Cardiac septum (tissue), 1 donor: ENCODE measurements around the gene TPRX1. TPM values are rescaled to one million over a fixed set of nuclear protein-coding genes. Genes with fewer than 3 reads are reported as not detected.
"Not testable (repeated sequence)": the region's sequence is repeated elsewhere in the genome, so short reads cannot be mapped to it uniquely, and the experiment has no call there.

Experiments used
- DNase-seq: peaks from one replicate; pipeline ENCODE4 v3.0.0-alpha.2; 2020; ENCODE audit warnings: low spot score
- intact Hi-C: fragments of 100-400 bp; cut with DNase I; formaldehyde crosslinking; loops from one replicate; pipeline ENCODE4 v1.14.0; 2022
- long read RNA-seq: library from polyadenylated mRNA; unstranded; transcript quantifications from one replicate; pipeline ENCODE4 v2.0.0, GENCODE V29; 2021
- total RNA-seq: library from RNA; stranded (reverse); fragmentation: NEBNext Ultra II Directional; extraction: Animal tissue kit (Norgen Biotek cat#: 25700); gene quantifications from one replicate; pipeline ENCODE4 v1.2.1, GENCODE V29; 2021
- donor health status: DM: no; HTN: no; CAD: no.

The TPRX1 gene, protein sequence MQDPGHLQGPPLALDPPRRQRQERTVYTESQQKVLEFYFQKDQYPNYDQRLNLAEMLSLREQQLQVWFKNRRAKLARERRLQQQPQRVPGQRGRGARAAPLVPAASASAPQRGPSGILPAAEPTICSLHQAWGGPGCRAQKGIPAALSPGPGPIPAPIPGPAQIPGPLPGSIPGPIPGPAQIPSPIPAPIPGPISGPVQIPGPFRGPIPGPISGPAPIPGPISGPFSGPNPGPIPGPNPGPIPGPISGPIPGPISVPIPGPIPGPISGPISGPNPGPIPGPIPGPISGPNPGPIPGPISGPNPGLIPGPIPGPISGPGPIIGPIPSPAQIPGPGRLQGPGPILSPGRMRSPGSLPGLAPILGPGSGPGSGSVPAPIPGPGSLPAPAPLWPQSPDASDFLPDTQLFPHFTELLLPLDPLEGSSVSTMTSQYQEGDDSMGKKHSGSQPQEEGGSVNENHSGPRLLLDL
- total RNA-seq: not detected
- long read RNA-seq: 0 reads

DNA sequence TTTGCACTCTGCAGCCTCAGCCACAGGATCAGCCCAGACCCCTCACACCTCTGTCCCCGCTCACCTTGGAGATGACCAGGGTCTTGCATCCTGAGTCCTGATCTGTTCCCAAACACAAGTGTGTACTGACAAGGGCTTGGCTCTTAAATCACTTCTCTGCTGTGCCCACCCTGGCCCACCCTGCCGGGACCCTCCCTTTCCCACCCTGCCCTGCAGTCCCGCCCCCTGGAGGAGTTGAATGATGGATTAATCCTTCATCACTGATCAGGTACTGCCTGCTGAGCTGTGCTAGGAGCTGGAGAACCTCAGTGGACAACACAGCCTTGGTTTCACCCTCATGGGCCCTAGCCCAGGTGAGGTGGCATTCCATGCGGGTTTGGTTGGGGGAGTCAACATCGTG lies at the start of gene TPRX1:
TSS of gene TPRX1 (minus strand) at position 101 of the 400 bp plus-strand sequence. CDS start at position 89, 12 bp downstream.
- intact Hi-C loops, DNase-seq: not testable (repeated sequence)

DNA sequence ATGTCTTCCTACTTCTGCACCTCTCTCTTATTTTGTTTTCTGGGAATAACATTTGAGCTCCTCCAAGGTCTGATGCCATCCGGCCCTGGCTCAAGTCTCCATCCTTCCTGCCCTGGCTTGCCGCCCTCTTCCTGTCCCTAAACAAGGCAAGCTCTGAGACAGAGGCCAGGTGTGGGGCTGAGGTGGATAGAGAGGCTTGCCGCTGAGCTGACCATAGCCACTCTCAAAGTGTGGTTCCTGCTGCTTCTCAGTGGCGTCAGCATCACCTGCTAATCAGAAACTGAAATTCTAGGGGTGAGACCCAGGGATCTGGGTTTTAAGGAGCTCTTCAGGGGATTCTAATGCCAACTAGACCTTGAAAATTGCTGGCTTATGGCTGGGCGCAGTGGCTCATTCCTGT lies 48.7 kb upstream of the TPRX1 start:
- intact Hi-C loops: no loop called here
- DNase-seq: peak; percentile 41

DNA sequence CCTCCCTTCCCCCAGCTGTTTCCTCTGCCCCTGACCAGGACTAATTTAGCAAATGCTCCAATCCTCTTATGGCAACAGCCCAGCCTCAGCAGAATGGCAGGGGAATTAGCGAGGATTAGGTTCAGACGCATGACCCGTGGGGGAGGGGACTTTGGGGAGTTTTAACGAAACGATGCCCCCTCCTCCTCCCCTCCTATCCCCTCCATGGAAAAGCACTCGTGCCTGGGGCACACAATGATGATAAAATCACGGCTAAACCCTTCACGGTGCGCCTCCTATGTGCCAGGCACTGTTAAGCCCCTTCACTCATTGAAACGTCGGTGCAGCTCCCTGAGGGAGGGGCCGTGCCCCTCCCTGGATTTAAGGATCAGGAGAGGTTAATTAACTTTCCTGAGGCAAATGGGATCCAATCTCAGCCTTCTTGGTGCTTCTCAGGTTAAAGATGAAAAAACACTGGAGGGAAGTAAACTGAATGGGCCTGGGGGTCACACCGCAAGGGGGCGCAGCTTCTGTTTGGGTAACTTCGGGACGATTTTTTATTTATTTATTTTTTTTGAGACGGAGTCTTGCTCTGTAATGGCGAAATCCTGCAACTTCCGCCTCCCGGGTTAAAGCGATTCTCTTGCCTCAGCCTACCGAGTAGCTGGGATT lies 44.6 kb upstream of the TPRX1 start:
- DNase-seq: peak; percentile 54
- intact Hi-C loops: no loop called here

DNA sequence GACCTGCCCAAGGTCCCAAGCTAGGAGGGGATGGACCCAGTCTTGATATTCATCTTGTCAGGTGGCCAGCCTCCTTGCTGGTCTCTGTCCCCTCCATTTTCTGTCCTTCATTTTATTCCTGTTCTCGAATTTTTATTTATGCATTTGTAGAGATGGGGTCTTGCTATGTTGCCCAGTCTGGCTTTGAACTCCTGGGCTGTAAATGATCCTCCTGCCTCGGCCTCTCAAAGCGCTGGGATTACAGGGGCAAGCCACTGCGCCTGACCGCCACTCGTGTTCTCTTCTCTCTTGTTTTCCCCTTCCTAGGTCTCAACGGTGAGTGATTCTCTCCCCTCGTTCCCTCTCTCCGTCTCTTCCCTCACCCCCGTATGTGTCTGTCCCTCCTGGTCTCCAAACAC lies 44.1 kb upstream of the TPRX1 start:
- intact Hi-C loops: no loop called here
- DNase-seq: peak; percentile 12

DNA sequence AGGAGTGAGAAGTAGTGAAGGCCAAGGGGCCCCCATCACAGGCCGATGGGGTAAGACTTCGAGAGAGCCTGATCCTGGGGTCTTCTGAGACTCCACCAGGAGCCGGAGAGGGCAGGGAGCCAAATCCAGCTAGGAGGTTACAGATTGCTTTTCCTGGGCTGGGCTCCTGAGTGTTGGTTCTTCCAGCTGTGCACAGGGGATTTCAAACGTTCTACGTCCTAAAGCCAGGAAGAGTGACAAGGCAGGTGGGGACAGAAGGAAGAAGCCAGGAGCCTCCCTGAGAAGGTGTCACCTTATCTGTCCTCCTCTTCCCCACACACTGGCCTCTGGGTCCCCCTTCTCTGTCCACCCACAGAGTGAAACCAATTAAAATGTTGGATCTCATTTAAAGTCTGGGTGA lies 38.6 kb upstream of the TPRX1 start:
- intact Hi-C loops: no loop called here
- DNase-seq: no peak

DNA sequence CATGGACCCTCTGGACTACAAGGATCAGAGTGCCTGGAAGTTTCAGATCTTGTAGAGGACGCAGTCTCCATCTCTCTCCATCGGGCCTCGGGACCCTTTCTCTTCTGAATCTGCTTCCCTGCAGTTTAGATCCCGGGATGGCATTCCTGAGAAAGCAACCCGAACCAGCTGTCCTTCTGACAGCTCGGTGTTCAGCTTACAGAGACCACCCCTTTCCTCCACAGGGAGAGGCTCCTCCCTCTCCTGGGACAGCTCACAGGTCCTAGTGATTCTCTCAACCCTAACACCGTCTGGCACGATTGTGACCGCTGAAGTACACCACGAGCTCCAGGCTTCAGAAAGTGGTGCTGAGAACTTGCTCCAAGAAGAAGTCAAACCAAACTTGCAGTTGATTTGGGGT lies 35.6 kb upstream of the TPRX1 start:
- intact Hi-C loops: no loop called here
- DNase-seq: no peak

DNA sequence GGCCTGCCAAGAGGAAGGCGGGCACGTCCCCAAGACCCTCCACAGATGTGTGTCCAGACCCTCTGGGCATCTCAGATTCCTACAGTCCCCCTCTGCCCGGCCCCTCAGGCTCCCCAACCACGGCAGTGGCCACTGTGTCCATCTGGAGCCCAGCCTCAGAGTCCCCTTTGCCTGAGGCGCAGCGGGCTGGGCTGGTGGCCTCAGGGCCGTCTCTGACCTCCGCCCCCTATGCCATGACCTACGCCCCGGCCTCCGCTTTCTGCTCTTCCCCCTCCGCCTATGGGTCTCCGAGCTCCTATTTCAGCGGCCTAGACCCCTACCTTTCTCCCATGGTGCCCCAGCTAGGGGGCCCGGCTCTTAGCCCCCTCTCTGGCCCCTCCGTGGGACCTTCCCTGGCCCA lies 35.1 kb upstream of the TPRX1 start:
- intact Hi-C loops: no loop called here

DNA sequence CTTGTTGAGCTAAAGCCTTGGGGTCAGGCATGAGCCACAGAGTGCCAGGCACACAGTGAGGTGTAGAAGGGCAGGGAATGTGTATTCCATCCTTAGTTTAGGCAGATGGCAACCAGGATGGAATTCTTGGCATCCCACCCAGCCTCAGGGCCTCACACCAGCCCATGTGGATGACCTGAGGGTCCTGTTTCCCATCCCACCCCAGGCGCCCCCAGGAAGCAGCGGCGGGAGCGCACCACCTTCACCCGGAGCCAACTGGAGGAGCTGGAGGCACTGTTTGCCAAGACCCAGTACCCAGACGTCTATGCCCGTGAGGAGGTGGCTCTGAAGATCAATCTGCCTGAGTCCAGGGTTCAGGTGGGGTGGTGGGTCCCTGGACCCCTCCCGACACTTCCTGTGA lies 31.7 kb upstream of the TPRX1 start:
- no peak for DNase-seq
- intact Hi-C loops: no loop called here

More for the DNA sequence above, 35.1 kb upstream of the TPRX1 start:
- no peak for DNase-seq

DNA sequence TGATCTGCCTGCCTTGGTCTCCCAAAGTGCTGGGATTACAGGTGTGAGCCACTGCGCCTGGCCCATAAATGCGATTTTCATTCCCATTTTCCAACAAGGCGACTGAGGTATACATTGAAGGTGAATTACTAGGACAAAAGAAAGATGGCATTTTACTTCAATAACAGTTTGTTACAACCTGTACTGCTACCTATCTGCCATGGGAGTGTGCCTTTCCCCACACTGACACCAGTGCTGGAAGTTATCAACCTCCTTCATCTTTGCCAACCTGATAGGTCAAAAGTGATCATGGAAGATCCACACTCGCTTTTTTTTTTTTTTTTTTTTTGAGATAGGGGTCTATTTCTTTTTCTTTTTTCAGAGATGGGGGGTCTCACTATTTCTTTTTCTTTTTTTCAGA lies 28.4 kb upstream of the TPRX1 start:
- intact Hi-C loops: no loop called here
- no peak for DNase-seq

DNA sequence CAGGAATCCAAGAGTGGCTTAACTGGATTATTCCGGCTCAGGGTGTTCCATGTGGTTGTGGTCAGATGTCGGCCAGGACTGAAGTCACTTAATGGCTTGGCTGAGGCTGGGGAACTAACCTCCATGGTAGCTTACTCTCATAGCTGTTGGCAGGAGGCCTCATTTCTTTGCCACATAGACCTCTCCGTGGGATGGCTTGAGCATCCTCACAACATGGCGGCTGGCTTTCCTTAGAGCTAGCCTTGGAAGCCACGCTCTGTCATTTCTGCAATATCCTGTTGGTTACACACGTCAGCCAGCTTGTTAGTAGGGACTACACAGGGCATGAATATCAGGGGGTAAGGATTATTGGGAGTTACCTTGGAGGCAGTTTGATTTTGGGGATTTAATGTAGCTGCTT lies 22.4 kb upstream of the TPRX1 start:
- DNase-seq: no peak
- intact Hi-C loops: no loop called here

DNA sequence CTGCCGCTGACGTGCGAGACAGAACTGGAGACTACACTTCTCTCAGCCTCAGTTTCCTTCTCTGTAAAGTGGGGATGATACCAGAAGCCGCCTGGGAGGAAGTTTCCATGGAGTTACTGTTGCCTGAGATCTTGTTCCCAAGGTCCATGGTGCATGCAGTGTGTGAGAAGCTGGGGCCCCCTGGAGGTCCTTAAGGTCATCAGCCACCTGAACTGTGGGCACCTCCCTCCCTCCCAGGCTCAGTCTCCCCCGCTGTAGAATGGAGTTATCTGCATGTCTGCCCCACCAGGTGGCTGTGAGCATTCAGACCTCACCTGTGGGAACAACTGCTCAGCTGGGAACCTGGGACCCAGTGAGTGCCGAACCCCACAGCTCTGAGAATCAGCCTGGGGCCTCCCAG lies 20.0 kb upstream of the TPRX1 start:
- no peak for DNase-seq
- intact Hi-C loops: no loop called here

DNA sequence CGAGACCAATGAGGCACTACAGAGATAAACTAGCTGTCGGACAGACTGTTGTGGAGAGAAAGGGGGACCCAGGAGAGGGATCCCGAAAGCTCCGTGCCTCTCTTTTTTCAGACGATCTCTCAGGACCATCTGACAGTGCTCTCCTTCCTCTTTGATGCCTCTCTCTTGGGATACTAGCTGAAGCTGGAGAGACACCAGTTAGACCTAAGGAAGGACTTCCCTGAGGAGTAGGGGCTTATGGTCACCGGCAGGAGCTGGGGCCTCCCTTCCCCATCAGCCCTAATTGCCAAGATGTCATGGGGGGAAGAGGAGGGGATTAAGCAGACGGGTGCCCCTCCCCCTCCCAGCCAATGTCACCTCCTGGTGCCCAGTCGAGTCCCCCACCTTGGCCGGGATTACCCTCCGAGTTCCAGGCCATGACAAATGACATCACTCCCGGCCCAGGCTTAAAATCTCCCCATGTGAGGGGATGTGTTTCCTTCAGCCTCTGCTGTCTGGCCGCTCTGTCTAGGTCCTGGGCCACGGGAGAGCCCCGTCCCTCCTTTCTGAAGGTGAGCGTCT lies 17.2 kb upstream of the TPRX1 start, which contains the start of gene CRX:
TSS of gene CRX (plus strand) at position 478 of the 561 bp plus-strand sequence. CDS start 12,507 bp downstream, outside the sequence.
- no peak for DNase-seq
- intact Hi-C loops: no loop called here

DNA sequence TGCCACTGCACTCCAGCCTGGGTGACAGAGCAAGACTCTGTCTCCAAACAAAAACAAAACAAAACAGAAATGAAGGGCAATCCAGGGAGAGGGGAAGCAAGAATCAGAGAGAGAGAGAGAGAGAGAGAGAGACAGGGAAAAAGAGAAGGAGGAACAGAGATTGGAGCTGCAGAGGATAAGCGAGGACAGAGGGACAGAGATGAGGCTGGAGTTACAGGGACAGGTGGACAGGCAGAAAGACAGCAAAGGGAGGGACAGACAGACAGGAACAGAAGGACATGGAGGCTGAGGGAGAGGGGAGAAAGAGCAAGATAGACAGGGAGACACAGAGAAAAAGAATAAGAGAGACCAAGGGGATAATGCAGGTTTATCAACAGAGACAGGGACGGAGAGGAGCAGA lies 16.1 kb upstream of the TPRX1 start:
- intact Hi-C loops: no loop called here
- DNase-seq: no peak

DNA sequence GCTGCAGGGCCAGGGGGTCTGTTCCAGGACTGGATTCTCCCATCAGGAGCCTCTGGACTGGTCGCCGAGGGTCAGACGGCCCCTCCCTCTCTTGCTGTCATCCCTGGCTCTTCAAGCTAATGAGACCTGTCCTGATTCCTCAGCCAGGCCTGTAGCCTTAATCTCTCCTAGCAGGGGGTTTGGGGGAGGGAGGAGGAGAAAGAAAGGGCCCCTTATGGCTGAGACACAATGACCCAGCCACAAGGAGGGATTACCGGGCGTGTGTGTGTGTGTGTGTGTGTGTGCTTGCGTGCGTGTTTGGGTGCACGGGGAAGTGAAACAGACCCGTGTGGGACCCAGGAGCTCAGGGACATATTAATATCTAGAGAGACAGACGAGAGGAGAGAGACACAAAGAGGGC lies 15.5 kb upstream of the TPRX1 start:
- no peak for DNase-seq
- intact Hi-C loops: loop anchor here (10.0 kb wide), 1 partner anchor 45 kb away; no protein-coding TSS in a partner anchor

DNA sequence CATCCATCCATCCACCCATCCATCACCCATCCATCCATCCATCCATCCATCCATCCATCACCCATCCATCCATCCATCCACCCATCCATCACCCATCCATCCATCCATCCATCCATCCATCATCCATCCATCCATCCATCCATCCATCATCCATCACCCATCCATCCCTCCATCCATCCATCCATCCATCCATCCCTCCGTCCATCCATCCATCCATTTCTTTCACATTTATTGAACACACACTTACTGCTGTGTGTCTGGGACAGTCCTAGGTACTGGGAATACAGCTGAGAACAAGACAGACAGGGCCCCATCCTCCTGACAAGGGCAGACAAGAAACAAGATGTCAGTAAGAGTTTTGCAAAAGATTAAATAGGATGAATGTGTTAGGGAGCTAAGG lies 13.9 kb upstream of the TPRX1 start:
- not testable (repeated sequence) for DNase-seq
- intact Hi-C loops: loop anchor here (10.0 kb wide), 1 partner anchor 47 kb away; no protein-coding TSS in a partner anchor

DNA sequence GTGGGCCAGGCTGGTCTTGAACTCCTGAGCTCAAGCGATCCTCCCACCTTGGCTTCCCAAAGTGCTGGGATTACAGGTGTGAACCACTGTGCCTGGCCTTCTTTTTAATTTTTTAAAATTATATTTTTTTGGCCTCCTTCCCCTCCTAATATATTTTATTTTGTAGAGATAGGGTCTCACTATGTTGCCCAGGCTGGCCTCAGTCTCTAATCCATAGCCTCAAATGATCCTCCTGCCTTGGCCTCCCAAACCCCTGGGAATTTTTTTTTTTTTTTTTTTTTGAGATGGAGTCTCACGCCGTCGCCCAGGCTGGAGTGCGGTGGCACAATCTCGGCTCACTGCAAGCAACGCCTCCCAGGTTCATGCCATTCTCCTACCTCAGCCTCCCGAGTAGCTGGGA lies 11.9 kb upstream of the TPRX1 start:
- intact Hi-C loops: loop anchor here (10.0 kb wide), 1 partner anchor 49 kb away; no protein-coding TSS in a partner anchor
- not testable (repeated sequence) for DNase-seq

DNA sequence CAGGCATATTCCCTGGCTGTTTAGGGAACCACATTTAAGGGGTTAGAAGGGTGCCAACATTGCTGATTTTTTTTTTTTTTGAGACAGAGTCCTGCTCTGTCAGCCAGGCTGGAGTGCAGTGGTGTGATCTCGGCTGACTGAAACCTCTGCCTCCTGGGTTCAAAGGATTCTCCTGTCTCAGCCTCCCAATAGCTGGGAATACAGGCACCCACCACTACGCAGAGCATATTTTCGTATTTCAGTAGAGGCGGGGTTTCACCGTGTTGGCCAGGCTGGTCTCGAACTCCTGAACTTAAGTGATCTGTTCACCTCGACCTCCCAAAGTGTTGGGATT lies 9.6 kb upstream of the TPRX1 start:
- no peak for DNase-seq
- intact Hi-C loops: loop anchor here (10.0 kb wide), 1 partner anchor 51 kb away; no protein-coding TSS in a partner anchor

DNA sequence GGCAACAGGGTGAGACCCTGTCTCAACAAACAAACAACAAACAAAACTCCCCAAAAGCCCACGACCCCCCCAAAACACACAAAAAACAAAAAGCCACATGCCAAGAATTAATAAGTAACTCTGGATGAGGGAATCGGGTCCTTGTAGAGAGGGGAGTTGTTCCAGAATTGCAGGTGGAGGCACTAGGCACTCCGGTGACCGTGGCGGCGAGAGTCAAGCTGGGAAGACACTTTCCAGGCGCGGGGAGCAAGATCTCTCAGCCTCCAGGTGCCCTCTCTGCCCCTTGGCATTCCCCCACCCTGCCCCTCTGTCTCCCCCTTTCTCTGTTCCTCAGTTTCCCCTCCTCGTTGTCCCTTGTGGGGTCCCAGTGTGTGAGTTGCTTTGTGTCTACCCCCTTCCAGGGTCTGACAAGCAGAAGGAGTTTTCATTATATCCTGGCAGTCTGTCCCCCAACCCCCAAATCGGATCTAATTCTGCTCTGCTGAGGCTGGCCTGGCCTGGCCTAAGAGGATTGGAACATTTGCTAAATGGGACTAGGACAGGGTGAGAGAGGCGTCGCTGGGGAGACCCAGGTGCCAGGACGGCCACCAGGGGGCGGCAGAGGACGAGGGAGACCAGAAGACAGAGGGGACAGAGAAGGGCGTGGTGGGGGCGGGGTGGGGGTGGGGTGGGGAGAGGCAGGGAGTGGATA lies 9.1 kb upstream of the TPRX1 start:
- DNase-seq: peak; percentile 84
- intact Hi-C loops: loop anchor here (10.0 kb wide), 1 partner anchor 51 kb away; no protein-coding TSS in a partner anchor

DNA sequence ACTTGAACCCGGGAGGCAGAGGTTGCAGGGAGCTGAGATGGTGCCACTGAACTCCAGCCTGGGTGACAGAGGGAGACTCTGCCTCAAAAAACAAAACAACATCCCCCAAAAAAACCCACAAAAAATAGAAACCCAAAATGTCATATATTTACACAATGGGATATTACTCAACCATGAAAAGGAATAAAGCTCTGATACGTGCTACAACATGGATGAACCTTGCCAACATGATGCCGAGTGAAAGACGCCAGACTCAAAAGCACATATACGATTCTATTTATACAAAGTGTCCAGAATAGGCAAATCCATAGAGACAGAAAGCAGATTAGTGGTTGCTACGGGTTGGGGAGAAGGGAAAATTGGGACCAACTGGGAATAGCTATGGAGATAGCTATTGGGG lies 2.1 kb upstream of the TPRX1 start:
- DNase-seq: no peak
- intact Hi-C loops: no loop called here

DNA sequence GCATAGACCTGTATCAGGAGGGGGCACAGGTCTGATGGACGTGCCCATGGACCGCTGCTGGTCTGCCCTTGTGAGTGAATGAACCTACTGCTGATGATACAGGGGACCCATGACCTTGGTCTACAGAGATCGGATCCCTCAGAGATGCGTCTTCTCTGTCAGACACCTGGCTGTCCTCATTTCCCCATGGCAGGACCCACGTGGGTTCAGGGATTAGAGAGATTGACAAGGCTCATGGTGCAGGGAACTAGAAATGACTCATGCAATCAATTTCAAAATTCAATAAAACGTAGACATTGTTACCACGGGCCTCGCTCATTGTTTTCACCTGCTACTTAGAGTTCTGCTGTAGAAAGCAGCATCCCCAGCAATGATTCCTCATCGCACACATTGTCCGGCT lies 962 bp upstream of the TPRX1 start:
- intact Hi-C loops: no loop called here
- DNase-seq: no peak
